Measurements from ENCODE around the gene DEFB126. TPM values are rescaled to one million over a fixed set of nuclear protein-coding genes. Genes with fewer than 3 reads are reported as not detected.

Gene DEFB126
- total and polyA plus RNA-seq, 2 of the 13 experiments (the other 11 are each of a cell fraction or from before 2014, with no cell fraction given), result not detected

- no peaks in the 10 kb centered on the region for H4K20me1 ChIP-seq (ENCODE audit: insufficient read depth, low read length)
- WGBS (ENCODE audit: low lambda C conversion rate), result under 1% methylated on average over 2 of the region's 2 CpGs
- no peaks in the 10 kb centered on the region; the same call in 1 of the 2 replicates for H3K9me3 ChIP-seq (ENCODE audit: low read length)
- no TSS peak for BruUV-seq (replicated peaks)
- ChIA-PET POLR2A (no interaction called here), CTCF (ENCODE audit: low intra/inter-chr PET ratio, low total read pairs) (no interaction called here)
- no peak overlapping the region for H3K4me2 ChIP-seq (ENCODE audit: low read depth, low read length)
- ATAC-seq (no peak), FAIRE-seq (no peak), DNase-seq (ENCODE audit: low spot score) (no peak)
- H3K4me1 ChIP-seq (ENCODE audit: insufficient read depth, low read length), result no peaks in the 10 kb centered on the region
- intact Hi-C loops (cut with micrococcal nuclease; ENCODE audit: unreplicated experiment) (no loop called here), in situ Hi-C loops (cut with HindIII; ENCODE audit: extremely low pct_ligation_motif_present, low pct_unique_long_range_greater_than_20kb) (no loop called here)
- H2AFZ ChIP-seq (ENCODE audit: low read length), result no peak overlapping the region
- peaks cover 0 to 7% of the 10 kb centered on the region in 2 experiments; a peak in 2 of 5 replicates for H3K27me3 ChIP-seq (ENCODE audit: control insufficient read depth in 1 of 2, insufficient read depth in 2 of 2, low read length in 2 of 2)
- no peak for TF ChIP-seq ZXDC (CRISPR knock-in tag; IDR thresholded peaks at IDR 0.05)
- peak; percentile 19; the same call in 1 of the 2 replicates for TF ChIP-seq ATF7 (IDR thresholded peaks at IDR 0.05)
- TF ChIP-seq ATF7 (CRISPR knock-in tag; IDR thresholded peaks at IDR 0.05), result no peak
- no peak overlapping the region for H3K9ac ChIP-seq (ENCODE audit: insufficient read depth, low read depth, low read length)
- H3K79me2 ChIP-seq (ENCODE audit: insufficient read depth, low read length), result no peaks in the 10 kb centered on the region
- H3K4me3 ChIP-seq (replicated peaks in 1 of 3; ENCODE audit: insufficient read depth in 1 of 3, low read depth in 2 of 3, low read length in 3 of 3), result no peak overlapping the region
- H3K36me3 ChIP-seq (replicated peaks in 1 of 2; ENCODE audit: control insufficient read depth in 1 of 2, insufficient read depth in 2 of 2, low read length in 2 of 2), result no peaks in the 10 kb centered on the region
- H3K27ac ChIP-seq (ENCODE audit: extremely low read length, insufficient read depth, low read length), result no peak overlapping the region
Measured at GRCh38 chr20:187733-188132, 45.3 kb downstream of the DEFB126 start.

- FAIRE-seq, result no peak
- in situ Hi-C loops (cut with HindIII; ENCODE audit: extremely low pct_ligation_motif_present, low pct_unique_long_range_greater_than_20kb), result no loop called here
- Histone ChIP-seq H4K20me1 (ENCODE audit: insufficient read depth, low read length) (no peaks in the 10 kb centered on the region), H3K4me2 (ENCODE audit: low read depth, low read length) (no peak within 1 kb of the TSS), H3K27me3 (ENCODE audit: control insufficient read depth in 1 of 2, insufficient read depth in 2 of 2, low read length in 2 of 2) (peaks cover 0 to 14% of the 10 kb centered on the region in 2 experiments; a peak in 2 of 5 replicates), H2AFZ (ENCODE audit: low read length) (no peak within 1 kb of the TSS), H3K4me3 (replicated peaks in 1 of 3; ENCODE audit: insufficient read depth in 1 of 3, low read depth in 2 of 3, low read length in 3 of 3) (no peak within 1 kb of the TSS), H3K36me3 (replicated peaks in 1 of 2; ENCODE audit: control insufficient read depth in 1 of 2, insufficient read depth in 2 of 2, low read length in 2 of 2) (no peaks in the 10 kb centered on the region), H3K9ac (ENCODE audit: insufficient read depth, low read depth, low read length) (no peak within 1 kb of the TSS), H3K9me3 (ENCODE audit: low read length) (no peaks in the 10 kb centered on the region; the same call in 1 of the 2 replicates), H3K27ac (ENCODE audit: extremely low read length, insufficient read depth, low read length) (no peak within 1 kb of the TSS), H3K79me2 (ENCODE audit: insufficient read depth, low read length) (no peaks in the 10 kb centered on the region), H3K4me1 (ENCODE audit: insufficient read depth, low read length) (no peaks in the 10 kb centered on the region)
- DNase-seq (ENCODE audit: low spot score), result no peak
- ChIA-PET CTCF (ENCODE audit: low intra/inter-chr PET ratio, low total read pairs) (no interaction called here), POLR2A (no interaction called here)
- BruUV-seq (replicated peaks), result no TSS peak
- intact Hi-C loops (cut with micrococcal nuclease; ENCODE audit: unreplicated experiment), result no loop called here
- ATAC-seq, result no peak
- 8% methylated on average over 7 of the region's 7 CpGs for WGBS (ENCODE audit: low lambda C conversion rate)
- TF ChIP-seq ZNF614 (CRISPR knock-in tag; IDR thresholded peaks at IDR 0.05; ENCODE audit: borderline replicate concordance), result no peak
- no peak for TF ChIP-seq HMGXB3 (CRISPR knock-in tag; IDR thresholded peaks at IDR 0.05; ENCODE audit: borderline replicate concordance)
- TF ChIP-seq TRIM24 (CRISPR knock-in tag; IDR thresholded peaks at IDR 0.05), result no peak
- no peak for TF ChIP-seq CHD2 (IDR thresholded peaks at IDR 0.05; ENCODE audit: low read depth, low read length)
- TF ChIP-seq ZFP90 (CRISPR knock-in tag; IDR thresholded peaks at IDR 0.05; ENCODE audit: borderline replicate concordance), result no peak
- no peak for TF ChIP-seq PRMT3 (CRISPR knock-in tag; IDR thresholded peaks at IDR 0.05; ENCODE audit: borderline replicate concordance, low read depth)
- no peak for TF ChIP-seq HOXD1 (CRISPR knock-in tag; IDR thresholded peaks at IDR 0.05)
- TF ChIP-seq ZNF703 (CRISPR knock-in tag; IDR thresholded peaks at IDR 0.05; ENCODE audit: borderline replicate concordance), result no peak
- no peak for TF ChIP-seq ZNF326 (CRISPR knock-in tag; IDR thresholded peaks at IDR 0.05; ENCODE audit: borderline replicate concordance)
- no peak for TF ChIP-seq ZNF251 (CRISPR knock-in tag; IDR thresholded peaks at IDR 0.05)
Measured at GRCh38 chr20:189611-190010, 47.2 kb downstream of the DEFB126 start, which contains the start of gene DEFB128. Gene DEFB128 (minus strand): TSS chr20:189711. CDS start chr20:189623, 88 bp downstream.

All from HepG2 (cell line).